K562 (cell line): Measurements from ENCODE around the gene PTGIS. TPM values are rescaled to one million over a fixed set of nuclear protein-coding genes. Genes with fewer than 3 reads are reported as not detected.

Source experiments
- ETV5 ChIP-seq: sonication (generic); formaldehyde crosslinking; IDR thresholded peaks from 2 replicates; pipeline ENCODE4 v1.4.0; 2020; ENCODE audit warnings: low read depth, mild to moderate bottlenecking, missing genetic modification reagents
- ILF3 ChIP-seq: fragments of 450-650 bp; IDR thresholded peaks from 2 replicates; pipeline ENCODE4 v1.6.1; 2018; ENCODE audit warnings: antibody characterized with exemption, mild to moderate bottlenecking, moderate library complexity, borderline replicate concordance
- JUND ChIP-seq, 2 experiments: IDR thresholded peaks; 2 replicates in 1 of 2; 3 replicates in 1 of 2; pipeline ENCODE4 v1.6.1; 2011; ENCODE audit warnings: borderline replicate concordance in 2 of 2, low read depth in 2 of 2, low read length in 2 of 2, improper control_type of control experiment in 1 of 2, missing biosample characterization in 1 of 2, missing genetic modification characterization in 1 of 2, missing genetic modification reagents in 1 of 2
- MIER1 ChIP-seq: fragments of 450-650 bp; IDR thresholded peaks from 2 replicates; pipeline ENCODE4 v1.6.1; 2016; ENCODE audit warnings: antibody characterized with exemption, mild to moderate bottlenecking, low read depth
- NCOR1 ChIP-seq: fragments of 450-650 bp; IDR thresholded peaks from 2 replicates; pipeline ENCODE4 v1.6.1; 2016; ENCODE audit warnings: mild to moderate bottlenecking, moderate library complexity
- POLR2AphosphoS5 ChIP-seq: IDR thresholded peaks from 2 replicates; pipeline ENCODE4 v1.6.1; 2011; ENCODE audit warnings: mild to moderate bottlenecking, low read depth, low read length, moderate library complexity; ENCODE audit not compliant: control insufficient read depth, insufficient read depth
- SNAPC5 ChIP-seq: fragments of 250-450 bp; sonication (Bioruptor Pico); IDR thresholded peaks from 2 replicates; pipeline ENCODE4 v1.8.0; 2021; ENCODE audit warnings: moderate library complexity, mild to moderate bottlenecking, inconsistent platforms
- TAL1 ChIP-seq: fragments of 450-650 bp; IDR thresholded peaks from 2 replicates; pipeline ENCODE4 v1.6.1; 2016; ENCODE audit warnings: mild to moderate bottlenecking
- TEAD2 ChIP-seq: fragments of 450-650 bp; IDR thresholded peaks from 2 replicates; pipeline ENCODE4 v1.6.1; 2016; ENCODE audit warnings: missing genetic modification characterization, control low read depth, missing compliant biosample characterization
- TGIF2 ChIP-seq: sonication (generic); formaldehyde crosslinking; IDR thresholded peaks from 2 replicates; pipeline ENCODE4 v1.8.1; 2022; ENCODE audit warnings: mild to moderate bottlenecking, missing genetic modification reagents, moderate library complexity
- ZBTB49 ChIP-seq: sonication (generic); formaldehyde crosslinking; IDR thresholded peaks from 2 replicates; pipeline ENCODE4 v1.8.0; 2022; ENCODE audit warnings: missing genetic modification reagents, mild to moderate bottlenecking, borderline replicate concordance
- ZFP30 ChIP-seq: fragments of 250-450 bp; sonication (Bioruptor Pico); IDR thresholded peaks from 2 replicates; pipeline ENCODE4 v1.8.0; 2022; ENCODE audit warnings: moderate library complexity, mild to moderate bottlenecking, inconsistent platforms, borderline replicate concordance
- ZKSCAN8 ChIP-seq: fragments of 200-800 bp; sonication (Bioruptor generic); IDR thresholded peaks from 2 replicates; pipeline ENCODE4 v1.6.1; 2016; ENCODE audit warnings: missing genetic modification characterization, missing compliant biosample characterization
- ZNF518B ChIP-seq: fragments of 250-450 bp; sonication (Bioruptor Pico); IDR thresholded peaks from 2 replicates; pipeline ENCODE4 v1.5.0; 2021; ENCODE audit warnings: mild to moderate bottlenecking, moderate library complexity
- ZNF592 ChIP-seq: fragments of 450-650 bp; IDR thresholded peaks from 2 replicates; pipeline ENCODE4 v1.6.1; 2017; ENCODE audit warnings: antibody characterized with exemption, mild to moderate bottlenecking
- polyA plus RNA-seq, 8 experiments: library from polyadenylated mRNA; depleted of rRNA in 4 of 8; stranded (reverse) in 5 of 8; unstranded in 3 of 8; fragments of >200 nt; fragmentation: Nextera tagmentation in 2 of 8; fragmentation: Illumina TruSeq in 1 of 8; extraction: Ambion mirVana in 2 of 8; extraction: Trizol in 1 of 8; gene quantifications; 2 replicates each; pipeline versions ENCODE4 v1.2.1 to v1.2.3, GENCODE V29; 2011 to 2014; ENCODE audit warnings: inconsistent platforms in 1 of 8, missing spikeins in 1 of 8
- total RNA-seq, 7 experiments: library from RNA; depleted of rRNA in 6 of 7; stranded (reverse); fragments of >200 nt in 6 of 7; fragmentation: Illumina TruSeq in 2 of 7; extraction: Trizol in 2 of 7; gene quantifications; 2 replicates each; pipeline versions ENCODE4 v1.2.1 to v1.2.3, GENCODE V29; 2011 to 2021; ENCODE audit warnings: low replicate concordance in 1 of 7

Gene PTGIS
- total and polyA plus RNA-seq, 9 of the 15 experiments (the other 6 are each of a cell fraction or from before 2014, with no cell fraction given): not detected

- TF ChIP-seq ZNF592: peak; percentile 88
- TF ChIP-seq ZNF518B (CRISPR knock-in tag): no peak
- TF ChIP-seq MIER1: no peak
- TF ChIP-seq NCOR1: no peak
- no peak for TF ChIP-seq POLR2AphosphoS5
- TF ChIP-seq SNAPC5 (CRISPR knock-in tag): no peak
- no peak for TF ChIP-seq ZFP30
- TF ChIP-seq ZKSCAN8 (CRISPR knock-in tag): peak; percentile 99
- peak; percentile 18; the same call in 1 of the 2 replicates for TF ChIP-seq ETV5 (CRISPR knock-in tag)
- no peak for TF ChIP-seq TGIF2 (CRISPR knock-in tag)
- no peak for TF ChIP-seq TEAD2 (tag)
- no peak for TF ChIP-seq TAL1
- TF ChIP-seq ZBTB49 (CRISPR knock-in tag): no peak
- peak; percentile 60 for TF ChIP-seq JUND (IDR thresholded peaks at IDR 0.05; ENCODE audit: borderline replicate concordance, low read depth, low read length)
- peak; percentile 39; the same call in 2 of the 3 replicates for TF ChIP-seq JUND (tag; IDR thresholded peaks at IDR 0.05; ENCODE audit: borderline replicate concordance, low read depth, low read length)
- TF ChIP-seq ILF3: no peak
These were observed 43.0 kb upstream of the PTGIS start (continued) for GRCh38 chr20:49610691-49611538.
